Measurements from ENCODE around the gene CTDSPL.

GRCh38 chr3:37863949-37864822 lies 2.5 kb downstream of the CTDSPL start:
- no peak for TF ChIP-seq ZNF138 (tag by site-specific recombination; IDR thresholded peaks at IDR 0.05; ENCODE audit: borderline replicate concordance)
- TF ChIP-seq, protein P1, sequence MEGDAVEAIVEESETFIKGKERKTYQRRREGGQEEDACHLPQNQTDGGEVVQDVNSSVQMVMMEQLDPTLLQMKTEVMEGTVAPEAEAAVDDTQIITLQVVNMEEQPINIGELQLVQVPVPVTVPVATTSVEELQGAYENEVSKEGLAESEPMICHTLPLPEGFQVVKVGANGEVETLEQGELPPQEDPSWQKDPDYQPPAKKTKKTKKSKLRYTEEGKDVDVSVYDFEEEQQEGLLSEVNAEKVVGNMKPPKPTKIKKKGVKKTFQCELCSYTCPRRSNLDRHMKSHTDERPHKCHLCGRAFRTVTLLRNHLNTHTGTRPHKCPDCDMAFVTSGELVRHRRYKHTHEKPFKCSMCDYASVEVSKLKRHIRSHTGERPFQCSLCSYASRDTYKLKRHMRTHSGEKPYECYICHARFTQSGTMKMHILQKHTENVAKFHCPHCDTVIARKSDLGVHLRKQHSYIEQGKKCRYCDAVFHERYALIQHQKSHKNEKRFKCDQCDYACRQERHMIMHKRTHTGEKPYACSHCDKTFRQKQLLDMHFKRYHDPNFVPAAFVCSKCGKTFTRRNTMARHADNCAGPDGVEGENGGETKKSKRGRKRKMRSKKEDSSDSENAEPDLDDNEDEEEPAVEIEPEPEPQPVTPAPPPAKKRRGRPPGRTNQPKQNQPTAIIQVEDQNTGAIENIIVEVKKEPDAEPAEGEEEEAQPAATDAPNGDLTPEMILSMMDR (tag by site-specific recombination; IDR thresholded peaks at IDR 0.05), result no peak
